ENCODE data around the gene PRSS48. TPM values are rescaled to one million over a fixed set of nuclear protein-coding genes. Genes with fewer than 3 reads are reported as not detected.

PRSS48 gene
- total RNA-seq, 4 donors from 2014 or later, result not detected

DNA sequence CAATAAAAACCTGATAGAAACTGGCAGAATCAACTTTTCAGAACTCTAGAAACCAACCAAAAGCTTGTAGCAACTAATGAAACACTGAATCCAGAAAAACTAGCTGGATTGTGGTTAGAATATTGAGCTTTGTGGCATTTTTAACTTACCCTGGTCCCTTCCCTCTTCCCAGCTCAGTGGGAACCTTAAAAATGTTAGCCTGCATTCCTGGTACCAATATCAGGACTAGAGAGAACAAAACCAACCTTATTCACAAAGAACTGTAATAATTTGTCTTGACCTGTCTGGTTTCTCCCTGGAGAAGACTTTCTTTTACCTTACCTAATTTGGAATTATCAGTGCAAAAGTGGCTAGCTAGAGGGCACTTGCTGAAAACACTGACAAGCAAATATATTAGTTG lies 27.3 kb downstream of the PRSS48 start:
- intact Hi-C loops (cut with DNase I; ENCODE audit: low total_unique reads), result no loop called here
- H3K36me3 ChIP-seq, result no peaks in the 10 kb centered on the region
- no peak for DNase-seq
- no peak overlapping the region for H3K27ac ChIP-seq
- peaks cover 0 to 7% of the 10 kb centered on the region in 2 donors for H3K4me1 ChIP-seq
- H3K4me3 ChIP-seq, result no peak overlapping the region
- no peak for TF ChIP-seq POLR2A (IDR thresholded peaks at IDR 0.05)
- TF ChIP-seq, protein P1, sequence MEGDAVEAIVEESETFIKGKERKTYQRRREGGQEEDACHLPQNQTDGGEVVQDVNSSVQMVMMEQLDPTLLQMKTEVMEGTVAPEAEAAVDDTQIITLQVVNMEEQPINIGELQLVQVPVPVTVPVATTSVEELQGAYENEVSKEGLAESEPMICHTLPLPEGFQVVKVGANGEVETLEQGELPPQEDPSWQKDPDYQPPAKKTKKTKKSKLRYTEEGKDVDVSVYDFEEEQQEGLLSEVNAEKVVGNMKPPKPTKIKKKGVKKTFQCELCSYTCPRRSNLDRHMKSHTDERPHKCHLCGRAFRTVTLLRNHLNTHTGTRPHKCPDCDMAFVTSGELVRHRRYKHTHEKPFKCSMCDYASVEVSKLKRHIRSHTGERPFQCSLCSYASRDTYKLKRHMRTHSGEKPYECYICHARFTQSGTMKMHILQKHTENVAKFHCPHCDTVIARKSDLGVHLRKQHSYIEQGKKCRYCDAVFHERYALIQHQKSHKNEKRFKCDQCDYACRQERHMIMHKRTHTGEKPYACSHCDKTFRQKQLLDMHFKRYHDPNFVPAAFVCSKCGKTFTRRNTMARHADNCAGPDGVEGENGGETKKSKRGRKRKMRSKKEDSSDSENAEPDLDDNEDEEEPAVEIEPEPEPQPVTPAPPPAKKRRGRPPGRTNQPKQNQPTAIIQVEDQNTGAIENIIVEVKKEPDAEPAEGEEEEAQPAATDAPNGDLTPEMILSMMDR (IDR thresholded peaks at IDR 0.05), result no peak
- no peaks in the 10 kb centered on the region for H3K9me3 ChIP-seq
- H3K27me3 ChIP-seq, result no peaks in the 10 kb centered on the region

DNA sequence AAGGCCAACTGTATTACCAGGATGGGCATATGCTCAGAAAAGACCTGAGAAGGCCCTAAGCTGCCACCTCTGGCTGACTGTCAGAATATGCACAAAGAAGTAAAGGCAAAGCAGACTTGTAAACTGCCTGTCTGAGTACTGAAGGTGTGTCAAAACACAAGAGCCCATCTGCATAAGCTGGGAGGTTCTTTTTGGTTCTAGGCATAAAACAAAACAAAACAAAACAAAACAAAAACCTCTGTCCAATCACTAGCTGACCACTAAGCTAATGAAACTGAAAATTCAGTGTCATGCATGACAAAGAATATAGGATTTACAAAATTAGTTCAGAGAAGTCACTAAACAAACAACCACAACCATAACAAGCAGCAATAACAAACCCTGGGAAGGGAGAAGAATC lies 27.8 kb downstream of the PRSS48 start:
- H3K36me3 ChIP-seq, result no peaks in the 10 kb centered on the region
- H3K9me3 ChIP-seq, result no peaks in the 10 kb centered on the region
- no peak overlapping the region for H3K27ac ChIP-seq
- H3K27me3 ChIP-seq, result no peaks in the 10 kb centered on the region
- peaks cover 0 to 7% of the 10 kb centered on the region in 2 donors for H3K4me1 ChIP-seq
- no peak for DNase-seq
- intact Hi-C loops (cut with DNase I; ENCODE audit: low total_unique reads), result no loop called here
- no peak for TF ChIP-seq POLR2A (IDR thresholded peaks at IDR 0.05)
- TF ChIP-seq, protein P1 (IDR thresholded peaks at IDR 0.05), result no peak
- H3K4me3 ChIP-seq, result no peak overlapping the region

DNA sequence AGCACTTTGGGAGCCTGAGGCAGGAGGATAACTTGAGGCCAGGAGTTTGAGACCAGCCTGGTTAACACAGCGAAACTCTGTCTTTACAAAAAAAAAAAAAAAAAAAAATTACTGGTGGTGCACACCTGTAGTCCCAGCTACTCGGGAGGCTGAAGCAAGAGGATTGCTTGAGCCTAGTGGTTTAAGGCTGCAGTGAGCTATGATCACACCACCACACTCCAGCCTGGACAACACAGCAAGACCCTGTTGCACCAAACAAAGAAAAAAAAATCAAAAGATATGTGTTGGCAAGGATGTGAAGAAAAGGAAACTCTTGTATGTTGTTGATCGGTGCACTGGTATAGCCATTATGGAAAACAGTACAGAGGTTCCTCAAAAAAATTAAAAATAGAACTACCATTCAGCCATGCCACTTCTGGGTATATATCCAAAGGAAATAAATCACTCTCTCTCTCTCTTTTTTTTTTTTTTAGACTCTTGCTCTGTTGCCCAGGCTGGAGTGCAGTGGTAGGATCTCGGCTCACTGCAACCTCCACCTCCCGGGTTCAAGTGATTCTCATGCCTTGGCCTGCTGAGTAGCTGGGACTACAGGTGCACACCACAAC lies 33.3 kb downstream of the PRSS48 start:
- Histone ChIP-seq H3K36me3 (no peaks in the 10 kb centered on the region), H3K4me1 (peaks cover 0 to 7% of the 10 kb centered on the region in 2 donors), H3K4me3 (no peak overlapping the region), H3K27ac (no peak overlapping the region), H3K27me3 (no peaks in the 10 kb centered on the region), H3K9me3 (no peaks in the 10 kb centered on the region)
- DNase-seq, result no peak
- intact Hi-C loops (cut with DNase I; ENCODE audit: low total_unique reads), result no loop called here
- TF ChIP-seq, protein P1 (IDR thresholded peaks at IDR 0.05), result no peak
- no peak for TF ChIP-seq POLR2A (IDR thresholded peaks at IDR 0.05)

DNA sequence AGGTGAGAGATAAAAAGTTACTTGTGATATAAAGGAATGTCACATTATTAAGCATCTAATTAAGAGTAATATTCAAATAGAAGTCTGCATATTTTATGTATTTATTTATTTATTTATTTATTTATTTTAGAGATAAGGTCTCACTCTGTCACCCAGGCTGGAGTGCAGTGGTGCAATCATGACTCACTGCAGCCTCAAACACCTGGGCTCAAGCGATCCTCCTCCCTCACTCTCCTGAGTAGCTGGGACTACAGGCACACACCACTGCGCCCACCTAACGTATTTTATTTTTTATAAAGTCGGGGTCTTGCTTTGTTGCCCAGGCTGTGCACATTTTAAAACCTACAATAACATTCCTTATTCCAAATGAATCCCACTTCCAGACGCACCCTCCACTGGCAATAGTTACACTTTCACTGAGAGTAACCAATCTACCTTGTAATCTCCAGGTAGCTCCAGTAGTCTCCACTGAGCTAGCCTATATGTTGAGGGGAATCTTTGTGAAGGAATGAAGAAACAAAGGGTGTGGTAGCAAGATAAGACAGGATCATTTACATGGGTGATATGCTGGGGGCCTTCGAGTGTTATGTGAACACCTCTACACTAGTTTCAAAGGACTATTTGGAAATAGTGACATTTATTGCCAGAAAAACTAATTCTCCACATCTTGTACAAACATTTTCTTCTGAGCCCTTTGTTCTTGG lies 36.5 kb downstream of the PRSS48 start:
- Histone ChIP-seq H3K36me3 (no peaks in the 10 kb centered on the region), H3K4me3 (no peak overlapping the region), H3K27ac (no peak overlapping the region), H3K27me3 (no peaks in the 10 kb centered on the region), H3K9me3 (no peaks in the 10 kb centered on the region), H3K4me1 (no peaks in the 10 kb centered on the region)
- no peak for TF ChIP-seq POLR2A (IDR thresholded peaks at IDR 0.05)
- TF ChIP-seq, protein P1 (IDR thresholded peaks at IDR 0.05), result no peak
- no peak for DNase-seq
- intact Hi-C loops (cut with DNase I; ENCODE audit: low total_unique reads), result no loop called here

DNA sequence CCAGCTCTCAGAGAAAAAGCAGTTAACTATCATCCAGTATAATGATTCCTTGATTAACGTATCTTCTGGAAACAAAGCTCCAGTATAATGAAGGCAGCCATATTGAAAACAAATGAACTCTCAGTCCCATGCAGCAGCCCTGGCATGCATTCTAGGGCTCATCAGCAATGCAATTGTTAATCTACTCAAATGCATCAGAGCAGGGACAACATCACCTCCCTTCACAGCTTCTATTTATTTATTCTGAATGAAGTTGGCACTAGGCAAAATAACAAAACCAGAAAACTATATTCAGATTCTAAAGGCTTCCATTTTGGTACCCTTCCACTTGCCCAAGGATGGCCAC lies 37.0 kb downstream of the PRSS48 start:
- Histone ChIP-seq H3K4me3 (no peak overlapping the region), H3K36me3 (no peaks in the 10 kb centered on the region), H3K27ac (peak overlapping the region in 1 of 2 donors; percentile 63), H3K9me3 (no peaks in the 10 kb centered on the region), H3K27me3 (no peaks in the 10 kb centered on the region), H3K4me1 (no peaks in the 10 kb centered on the region)
- TF ChIP-seq, protein P1 (IDR thresholded peaks at IDR 0.05), result no peak
- no peak for TF ChIP-seq POLR2A (IDR thresholded peaks at IDR 0.05)
- intact Hi-C loops (cut with DNase I; ENCODE audit: low total_unique reads), result no loop called here
- DNase-seq, result no peak

Data from uterus (tissue), 4 donors.